ENCODE data around the gene HS6ST3.
"Not testable (repeated sequence)": the region's sequence is repeated elsewhere in the genome, so short reads cannot be mapped to it uniquely, and the experiment has no call there.

Gene HS6ST3

DNA sequence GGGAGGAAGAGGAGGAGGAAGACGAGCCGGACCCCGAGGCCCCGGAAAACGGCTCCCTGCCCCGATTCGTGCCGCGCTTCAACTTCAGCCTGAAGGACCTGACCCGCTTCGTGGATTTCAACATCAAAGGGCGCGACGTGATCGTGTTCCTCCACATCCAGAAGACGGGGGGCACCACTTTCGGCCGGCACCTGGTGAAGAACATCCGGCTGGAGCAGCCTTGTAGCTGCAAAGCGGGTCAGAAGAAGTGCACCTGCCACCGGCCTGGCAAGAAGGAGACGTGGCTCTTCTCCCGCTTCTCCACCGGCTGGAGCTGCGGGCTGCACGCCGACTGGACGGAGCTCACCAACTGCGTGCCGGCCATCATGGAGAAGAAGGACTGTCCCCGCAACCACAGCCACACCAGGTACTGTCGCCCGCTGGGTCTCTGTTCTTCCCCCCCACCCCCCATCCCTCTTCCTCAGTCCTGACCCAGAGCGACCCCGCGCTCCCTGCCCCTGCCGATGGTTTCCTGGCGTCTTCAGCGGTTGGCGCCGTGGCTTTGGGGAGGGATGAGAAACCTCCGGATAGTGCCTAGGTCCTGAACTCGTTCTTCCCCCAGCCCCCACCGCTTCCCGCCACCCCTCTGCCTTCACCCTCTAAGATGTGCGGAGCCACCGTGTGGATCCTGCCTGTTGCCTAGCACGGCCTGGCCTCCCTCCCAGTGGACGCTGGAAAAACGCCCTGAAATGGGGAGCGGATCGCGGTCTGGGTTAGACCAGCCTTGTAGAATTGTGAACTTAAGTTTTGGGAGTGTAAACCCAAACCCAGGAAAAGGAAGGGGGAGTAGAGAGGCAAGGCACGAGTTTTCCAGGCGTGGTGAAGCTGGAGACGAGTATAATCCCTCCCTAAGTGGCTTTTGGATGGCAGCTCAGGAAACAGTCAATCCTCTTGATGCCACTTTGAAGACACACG lies 1.5 kb downstream of the HS6ST3 start:
- no peak for DNase-seq (ENCODE audit: low read depth)

DNA sequence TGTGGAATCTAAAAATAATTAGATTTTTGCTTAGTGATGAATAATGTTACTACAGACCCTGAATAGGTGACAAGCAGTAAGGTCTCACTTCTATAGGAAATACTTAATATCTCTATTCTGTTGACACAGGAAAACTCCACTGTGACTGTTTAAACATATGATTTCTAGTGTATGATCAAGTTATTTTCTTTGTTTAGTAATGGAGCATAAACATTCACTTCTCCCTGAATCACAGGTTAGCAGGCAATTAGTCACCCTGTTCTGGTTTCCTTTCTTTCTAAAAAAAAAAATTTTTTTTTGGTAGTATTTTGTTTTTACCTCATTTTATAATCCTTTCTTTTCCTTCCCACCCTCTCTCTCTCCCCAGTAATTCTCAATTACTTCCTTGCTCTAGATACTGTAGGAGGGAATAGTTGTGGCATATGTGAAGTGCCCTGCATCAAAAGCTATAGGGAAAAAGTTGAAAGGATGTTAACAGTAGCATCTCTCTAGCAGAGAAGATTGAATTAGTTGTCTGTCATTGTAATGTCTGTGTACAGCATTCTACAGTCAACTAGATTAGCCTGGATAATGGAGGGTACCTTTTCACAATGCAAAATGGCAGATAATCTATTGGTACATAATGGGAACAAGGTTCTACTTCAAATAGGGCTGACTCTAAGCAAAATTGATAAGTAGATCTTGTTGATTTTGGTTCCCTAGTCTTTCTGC lies 3.5 kb downstream of the HS6ST3 start:
- no peak for DNase-seq (ENCODE audit: low read depth)

DNA sequence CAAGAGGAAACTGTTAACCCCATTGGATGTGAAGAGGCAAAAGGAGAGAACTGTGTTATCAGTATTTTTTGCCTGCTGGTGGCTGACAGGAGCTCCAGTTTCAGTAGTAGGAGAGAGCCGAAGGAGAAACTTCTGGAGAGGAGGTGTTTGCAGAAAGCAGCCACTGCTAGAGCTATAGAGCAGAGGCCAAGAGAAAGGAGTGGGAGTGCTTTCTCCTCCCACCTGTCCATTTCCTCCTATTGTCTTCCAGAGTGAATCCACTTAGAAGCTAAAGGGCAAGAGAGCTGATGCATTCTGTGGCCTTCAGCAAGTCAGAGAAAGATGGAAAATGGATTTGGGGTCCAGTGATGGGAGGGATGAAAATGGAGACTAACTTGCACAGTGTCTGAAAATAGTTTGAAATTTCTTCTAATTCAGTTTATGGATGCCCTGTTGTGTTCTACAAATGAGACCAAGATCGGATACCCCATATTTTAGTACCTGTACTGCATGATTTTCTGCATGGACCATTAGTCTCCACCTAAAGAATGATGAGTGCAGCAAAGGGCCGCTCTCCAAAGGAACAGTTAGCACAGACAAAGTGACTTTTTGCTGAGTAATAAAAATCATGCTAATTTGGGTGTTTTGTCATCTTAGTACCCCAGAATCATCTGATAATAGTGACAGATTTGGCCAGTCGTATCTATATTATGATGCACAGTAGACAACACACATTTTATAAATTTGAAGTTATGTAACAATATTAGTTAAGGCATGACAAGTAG lies 10.7 kb downstream of the HS6ST3 start:
- DNase-seq (ENCODE audit: low read depth), result no peak

DNA sequence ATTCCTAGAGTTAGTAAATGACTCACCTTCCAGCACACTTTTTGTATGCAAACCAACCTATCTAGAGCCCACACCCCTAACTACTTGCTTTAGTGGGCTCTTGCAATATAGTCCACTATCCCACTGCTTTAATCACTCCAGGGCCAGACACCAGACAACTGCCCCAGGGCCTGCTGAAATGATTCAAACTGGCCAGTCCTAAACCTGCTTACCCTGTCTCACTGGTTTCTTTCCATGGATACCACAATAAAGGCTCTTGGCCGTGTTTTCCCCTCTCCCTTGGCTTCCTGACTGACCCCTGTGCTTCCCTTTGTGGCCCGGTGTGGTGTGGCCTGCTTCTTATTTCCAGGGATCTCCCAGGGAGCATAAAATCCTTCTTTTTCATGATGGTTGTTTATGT lies 14.6 kb downstream of the HS6ST3 start:
- DNase-seq (ENCODE audit: low read depth), result no peak

DNA sequence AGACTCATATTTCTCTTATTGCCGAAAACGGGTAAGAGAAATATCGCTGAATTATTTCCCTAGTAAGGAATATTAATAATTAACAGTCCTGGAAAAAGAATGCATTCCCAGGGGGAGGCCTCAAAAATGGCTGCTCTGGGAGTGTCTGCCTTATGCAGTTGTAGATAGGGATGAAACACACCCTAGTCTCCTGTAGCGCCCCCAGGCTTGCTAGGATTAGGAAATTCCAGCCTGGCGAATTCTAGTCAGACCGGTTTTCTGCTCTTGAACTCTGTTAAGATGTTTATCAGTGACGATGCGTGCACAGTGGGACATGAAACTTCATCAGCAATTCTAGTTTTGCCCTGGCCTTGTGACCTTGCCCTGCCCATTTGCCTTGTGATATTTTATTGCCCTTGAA lies 18.2 kb downstream of the HS6ST3 start:
- not testable (repeated sequence) for DNase-seq (ENCODE audit: low read depth)

DNA sequence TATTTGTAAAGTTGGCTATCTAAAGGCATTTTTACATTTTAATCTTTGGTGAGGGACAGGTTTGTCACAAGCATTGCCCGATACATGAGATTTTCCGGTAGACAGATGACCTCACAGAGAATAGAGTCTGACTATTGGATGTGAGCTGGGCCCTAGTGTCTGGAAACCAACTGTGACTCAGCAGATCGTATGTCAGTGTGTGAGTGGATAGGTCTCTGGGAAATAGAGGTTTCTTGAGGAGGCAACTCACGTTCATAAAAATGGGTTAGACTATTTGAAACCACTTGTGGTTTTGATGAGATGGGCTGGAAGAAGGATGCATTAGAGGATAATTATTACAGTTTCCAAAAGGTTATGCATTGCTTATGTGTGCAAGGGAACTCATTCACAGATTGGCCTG lies 19.2 kb downstream of the HS6ST3 start:
- DNase-seq (ENCODE audit: low read depth), result no peak

DNA sequence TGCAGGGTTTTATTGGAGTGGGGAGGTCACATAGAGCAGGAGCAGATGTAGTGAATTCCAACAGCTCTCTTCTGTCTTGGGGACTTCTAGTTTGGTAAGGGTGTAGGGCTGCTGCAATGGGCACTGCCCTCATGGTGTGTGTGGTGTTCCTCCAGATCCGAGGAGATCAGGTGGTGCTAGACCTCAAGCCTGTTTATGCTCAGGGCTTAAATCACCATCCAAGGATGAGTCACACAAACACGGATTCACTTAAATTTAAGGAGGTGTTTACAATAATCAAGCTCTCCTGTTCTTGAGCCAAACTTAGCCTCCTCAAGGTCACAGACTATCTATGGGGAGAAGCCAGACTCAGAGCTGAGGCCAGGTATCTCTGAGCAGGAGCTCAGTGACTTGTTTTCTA lies 23.0 kb downstream of the HS6ST3 start:
- no peak for DNase-seq (ENCODE audit: low read depth)

DNA sequence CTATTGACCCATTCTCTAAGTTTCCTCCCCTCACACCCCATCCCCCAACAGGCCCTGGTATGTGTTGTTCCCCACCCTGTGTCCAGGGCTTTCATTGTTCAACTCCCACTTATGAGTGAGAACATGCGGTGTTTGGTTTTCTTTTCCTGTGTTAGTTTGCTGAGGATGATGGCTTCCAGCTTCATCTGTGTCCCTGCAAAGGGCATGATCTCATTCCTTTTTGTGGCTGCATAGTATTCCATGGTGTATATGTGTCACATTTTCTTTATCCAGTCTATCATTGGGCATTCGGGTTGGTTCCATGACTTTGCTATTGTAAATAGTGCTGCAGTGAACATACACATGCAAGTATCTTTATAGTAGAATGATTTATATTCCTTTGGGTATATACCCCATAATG lies 25.5 kb downstream of the HS6ST3 start:
- not testable (repeated sequence) for DNase-seq (ENCODE audit: low read depth)

DNA sequence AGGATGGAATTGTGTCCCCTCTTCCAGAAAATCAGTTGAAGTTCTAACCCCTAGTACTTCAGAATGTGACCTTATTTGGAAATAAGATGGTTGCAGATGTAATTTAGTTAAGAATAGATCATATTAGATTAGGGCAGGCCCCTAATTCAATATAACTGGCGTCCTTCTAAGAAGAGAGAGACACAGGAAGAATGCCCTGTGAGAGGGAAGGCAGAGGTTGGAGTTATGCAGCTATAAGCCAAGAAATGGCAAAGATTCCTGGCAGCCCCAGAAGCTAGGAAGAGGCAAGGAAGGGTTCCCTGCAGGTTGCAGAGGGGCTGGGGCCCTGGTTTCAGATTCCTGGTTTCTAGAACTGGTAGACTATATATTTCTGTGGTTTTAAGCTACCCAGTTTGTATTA lies 30.0 kb downstream of the HS6ST3 start:
- DNase-seq (ENCODE audit: low read depth), result no peak

DNA sequence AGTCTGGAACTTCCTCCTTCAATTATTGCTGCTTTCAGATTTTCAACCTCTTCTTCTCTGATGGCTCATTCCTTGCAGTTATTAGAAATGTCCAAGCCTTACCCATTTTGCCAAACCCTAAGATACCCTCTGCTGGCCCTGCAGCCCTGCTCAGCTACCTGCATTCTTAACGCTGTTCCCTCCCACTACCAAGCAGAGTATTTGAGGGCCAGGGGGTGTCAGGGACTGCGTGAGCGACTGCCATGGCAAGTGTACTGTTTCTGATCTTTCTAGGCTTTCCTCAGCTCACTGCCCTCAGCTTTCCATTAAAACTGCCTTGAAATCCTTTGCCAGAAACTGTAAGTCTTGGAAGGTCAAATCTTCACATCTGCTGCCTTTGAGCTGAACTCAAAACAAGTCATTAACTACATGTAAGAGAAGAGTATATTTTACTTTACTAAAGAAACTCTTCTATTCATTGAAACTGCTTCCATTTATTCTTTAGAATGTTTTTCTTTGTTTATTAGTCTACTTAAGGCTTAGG lies 41.0 kb downstream of the HS6ST3 start:
- DNase-seq (ENCODE audit: low read depth), result no peak

DNA sequence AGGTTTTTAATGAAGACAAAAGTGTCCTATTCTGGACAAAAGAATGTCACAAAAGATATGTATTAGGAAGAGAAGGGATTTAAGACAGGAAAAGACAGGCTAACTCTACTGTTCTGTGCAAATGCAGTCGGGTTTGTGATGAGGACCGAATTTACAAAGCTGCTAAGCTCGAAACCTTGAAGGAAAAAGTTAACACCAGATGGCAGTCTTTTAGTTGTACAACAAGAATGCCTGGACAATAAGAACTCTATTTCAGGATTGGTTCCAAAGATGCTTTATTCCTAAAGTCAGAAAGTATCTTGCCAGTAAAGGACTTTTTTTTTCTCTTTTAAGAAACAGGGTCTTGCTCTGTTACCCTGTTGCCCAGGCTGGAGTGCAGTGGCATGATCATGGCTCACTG lies 51.1 kb downstream of the HS6ST3 start:
- no peak for DNase-seq (ENCODE audit: low read depth)

DNA sequence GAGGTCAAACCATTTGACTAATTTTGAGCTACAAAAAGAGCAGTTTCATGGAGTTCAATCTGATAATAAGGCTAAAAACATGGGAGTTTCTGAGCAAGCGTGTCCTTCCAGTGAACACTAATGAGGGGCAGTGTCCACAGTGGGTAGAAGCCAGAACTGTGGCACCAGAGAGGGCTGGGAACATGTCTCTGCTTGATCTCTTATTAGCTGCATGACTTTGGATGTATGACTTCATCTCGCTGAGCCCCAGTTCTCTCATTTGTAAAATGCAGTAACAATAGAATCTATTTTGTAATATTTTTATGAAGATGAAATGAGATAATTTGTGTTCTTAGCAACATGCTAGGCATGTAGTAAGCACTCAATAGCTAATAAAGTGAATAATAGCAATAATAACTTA lies 69.8 kb downstream of the HS6ST3 start:
- no peak for DNase-seq (ENCODE audit: low read depth)

DNA sequence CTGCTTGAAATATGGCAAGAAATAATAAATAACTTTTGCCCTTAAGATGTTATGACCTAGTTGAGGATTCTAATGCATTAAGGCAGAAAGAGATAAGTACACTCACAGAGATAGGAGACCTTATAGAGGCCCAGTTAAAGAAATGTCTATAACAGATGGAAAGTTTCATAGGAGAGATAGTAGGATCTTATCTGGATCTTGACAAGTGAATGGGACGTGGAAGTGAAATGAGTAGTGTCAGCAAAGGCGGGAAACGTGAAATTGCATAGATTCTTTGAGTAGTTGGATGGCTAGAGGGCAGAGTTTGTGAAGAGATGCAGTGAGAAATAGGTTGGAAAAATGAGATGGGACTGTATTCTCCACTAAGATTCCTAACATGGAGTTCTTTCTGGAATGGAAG lies 71.2 kb downstream of the HS6ST3 start:
- DNase-seq (ENCODE audit: low read depth), result no peak

DNA sequence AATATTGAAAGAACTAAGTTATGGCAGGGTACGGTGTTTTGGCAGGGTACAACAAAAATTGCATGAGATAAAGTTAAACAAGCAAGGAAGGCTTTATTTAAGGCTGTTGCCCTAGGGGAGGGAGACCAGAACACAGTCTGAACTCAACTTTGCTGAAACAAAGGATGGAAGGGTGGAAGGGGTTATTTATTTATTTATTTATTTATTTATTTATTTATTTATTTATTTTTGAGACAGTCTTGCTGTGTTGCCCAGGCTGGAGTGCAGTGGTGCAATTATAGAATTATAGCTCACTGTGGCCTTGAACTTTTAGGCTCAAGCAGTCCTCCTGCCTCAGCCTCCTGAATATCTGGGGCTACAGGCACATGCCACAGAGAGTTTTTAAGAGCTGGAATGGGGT lies 75.9 kb downstream of the HS6ST3 start:
- no peak for DNase-seq (ENCODE audit: low read depth)

DNA sequence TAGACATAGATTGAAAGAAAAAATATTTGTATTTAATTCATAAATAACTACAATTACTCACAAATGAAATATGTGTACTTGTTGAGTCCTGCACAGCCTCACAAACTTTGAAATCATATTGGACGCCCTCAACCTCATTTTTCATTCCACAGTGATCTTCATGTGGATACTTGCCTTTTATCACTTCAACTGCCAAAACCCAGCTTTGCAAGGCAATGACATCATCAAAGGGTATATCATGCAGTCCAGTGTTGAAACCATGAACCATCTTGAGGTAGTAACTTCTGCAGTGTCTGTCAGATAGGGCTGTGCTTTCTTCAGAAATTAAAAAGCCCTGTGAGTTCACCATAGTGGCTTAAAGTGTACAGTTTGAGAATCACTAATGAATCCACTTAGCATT lies 82.2 kb downstream of the HS6ST3 start:
- no peak for DNase-seq (ENCODE audit: low read depth)

DNA sequence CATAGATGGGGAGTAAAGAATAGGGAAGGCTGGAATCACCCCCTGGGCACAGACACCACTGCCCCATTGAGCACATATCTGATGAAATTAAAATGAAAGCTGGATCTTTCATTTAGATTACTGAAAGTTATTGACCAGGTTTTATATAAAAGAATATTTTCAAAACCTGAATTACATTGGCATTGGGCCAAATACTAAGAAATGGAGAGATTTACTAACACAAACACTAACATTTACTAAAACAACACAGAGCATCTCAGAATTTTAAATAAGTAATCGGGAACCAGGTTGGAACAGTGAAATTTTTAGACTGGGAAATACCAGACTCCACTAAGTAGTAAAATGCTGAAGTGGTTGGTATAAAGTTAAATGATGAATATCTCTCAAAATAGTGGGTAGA lies 88.9 kb downstream of the HS6ST3 start:
- no peak for DNase-seq (ENCODE audit: low read depth)

DNA sequence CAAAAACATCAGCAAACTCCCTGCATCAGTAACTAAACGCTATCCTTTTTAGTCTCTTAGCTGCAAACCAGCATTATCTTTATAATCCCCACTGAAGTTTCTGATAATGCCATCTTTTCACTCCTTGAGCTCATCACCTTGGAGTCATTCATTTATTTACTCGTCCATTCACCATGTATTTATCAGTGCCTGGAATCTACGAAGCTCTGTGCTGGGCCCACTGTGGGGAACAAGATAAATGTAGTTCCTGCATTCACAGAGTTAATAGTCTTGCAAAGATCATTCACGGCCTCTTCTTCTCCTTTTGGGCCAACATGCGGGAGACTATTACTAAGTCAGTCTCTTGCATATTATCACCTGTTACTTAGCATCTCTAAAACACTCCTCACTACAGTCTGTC lies 89.4 kb downstream of the HS6ST3 start:
- DNase-seq (ENCODE audit: low read depth), result no peak

DNA sequence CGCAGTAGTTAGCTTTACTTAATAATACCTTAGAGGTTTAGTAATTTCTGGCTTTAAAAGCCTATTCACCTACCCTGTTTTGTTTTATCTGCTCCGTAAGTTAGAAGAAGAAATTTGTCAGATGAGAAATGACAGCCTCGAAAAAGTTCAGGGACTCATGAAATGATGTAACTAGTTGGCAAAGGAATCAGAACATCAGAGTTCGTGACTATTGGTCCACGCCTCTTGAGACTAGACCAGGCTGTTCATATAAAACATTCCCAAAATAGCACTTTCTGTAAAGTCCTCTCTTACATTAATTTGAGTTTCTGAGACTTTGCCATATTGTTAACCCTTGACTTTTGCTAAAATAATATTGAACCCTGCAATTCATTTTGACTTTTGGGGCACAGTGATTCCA lies 92.0 kb downstream of the HS6ST3 start:
- DNase-seq (ENCODE audit: low read depth), result no peak

DNA sequence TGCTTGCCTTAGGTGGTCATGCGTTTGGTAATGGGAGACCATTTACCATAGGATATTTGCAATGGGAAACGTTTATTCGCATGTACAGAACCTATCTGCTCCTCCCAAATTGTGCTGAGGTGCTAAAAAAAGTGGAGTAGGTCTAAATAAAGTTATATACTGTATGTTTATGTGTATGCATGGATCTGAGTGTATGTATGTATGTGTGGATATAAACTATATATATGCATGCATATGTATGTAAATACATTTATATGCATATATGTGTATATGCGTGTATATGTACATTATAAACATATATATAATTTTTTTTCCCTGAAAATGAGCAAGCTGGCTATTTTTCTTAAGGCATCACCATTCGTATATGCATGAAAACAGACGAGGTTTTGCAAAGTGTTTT lies 95.9 kb downstream of the HS6ST3 start:
- DNase-seq (ENCODE audit: low read depth), result no peak

DNA sequence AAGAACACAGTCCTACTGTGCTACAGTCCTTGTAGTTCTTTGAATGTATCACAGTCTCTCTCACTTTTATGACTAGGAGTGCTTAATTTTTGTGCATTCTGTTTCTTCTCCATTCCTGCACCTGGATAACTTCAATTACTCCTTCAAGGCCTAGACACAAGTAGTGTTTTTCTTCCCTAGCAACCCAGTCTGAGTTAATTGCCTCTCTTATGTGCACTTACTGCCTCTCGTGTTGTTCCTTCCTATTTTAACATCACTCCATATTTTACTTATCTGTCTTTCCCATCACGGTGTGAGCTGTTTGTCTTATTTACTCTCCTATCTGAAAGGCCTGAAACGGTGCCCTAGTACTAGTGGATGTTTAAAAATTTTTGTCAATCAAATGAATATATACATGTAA lies 101.5 kb downstream of the HS6ST3 start:
- DNase-seq (ENCODE audit: low read depth), result no peak

DNA sequence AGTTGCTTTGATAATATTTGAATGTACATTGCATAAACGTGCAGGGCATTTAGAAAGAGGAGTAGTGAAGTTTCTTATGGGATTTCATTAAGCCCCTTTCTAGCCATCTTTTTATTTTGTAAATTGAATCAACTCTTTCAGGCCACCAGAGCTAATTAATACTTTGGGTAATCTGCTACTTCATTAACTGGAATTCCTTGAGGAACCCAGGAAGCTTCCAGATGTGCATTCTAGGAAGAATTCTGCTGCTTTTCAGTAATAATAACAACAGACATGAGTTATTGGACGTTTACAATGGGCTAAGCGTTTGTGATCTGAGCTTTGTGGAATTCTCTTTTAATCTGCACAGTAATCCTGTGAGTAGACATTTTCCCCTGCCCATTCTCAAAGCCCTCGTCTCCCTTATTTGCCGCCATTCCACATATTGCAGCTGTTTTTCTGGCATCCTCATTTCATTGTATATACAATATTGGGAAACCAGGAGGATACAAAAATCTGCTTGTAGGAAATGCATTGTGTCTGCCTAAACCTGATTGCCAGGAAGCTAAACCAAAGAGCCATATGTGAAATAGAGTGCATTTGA lies 103.9 kb downstream of the HS6ST3 start:
- no peak for DNase-seq (ENCODE audit: low read depth)

DNA sequence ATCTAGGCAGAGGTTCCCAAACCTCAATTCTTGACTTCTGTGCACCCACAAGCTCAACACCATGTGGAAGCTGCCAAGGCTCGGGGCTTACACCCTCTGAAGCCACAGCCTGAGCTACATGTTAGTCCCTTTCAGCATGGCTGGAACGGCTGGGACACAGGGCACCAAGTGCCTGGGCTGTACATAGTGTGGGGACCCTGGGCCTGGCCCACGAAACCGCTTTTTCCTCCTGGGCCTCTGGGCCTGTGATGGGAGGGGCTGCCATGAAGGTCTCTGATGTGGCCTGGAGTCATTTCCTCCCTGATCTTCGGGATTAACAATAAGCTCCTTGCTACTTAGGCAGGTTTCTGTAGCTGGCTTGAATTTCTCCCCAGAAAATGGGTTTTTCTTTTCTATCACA lies 108.1 kb downstream of the HS6ST3 start:
- no peak for DNase-seq (ENCODE audit: low read depth)
